ENCODE data around the gene CCDC159.
"Not testable (repeated sequence)": the region's sequence is repeated elsewhere in the genome, so short reads cannot be mapped to it uniquely, and the experiment has no call there.

CCDC159 gene

DNA sequence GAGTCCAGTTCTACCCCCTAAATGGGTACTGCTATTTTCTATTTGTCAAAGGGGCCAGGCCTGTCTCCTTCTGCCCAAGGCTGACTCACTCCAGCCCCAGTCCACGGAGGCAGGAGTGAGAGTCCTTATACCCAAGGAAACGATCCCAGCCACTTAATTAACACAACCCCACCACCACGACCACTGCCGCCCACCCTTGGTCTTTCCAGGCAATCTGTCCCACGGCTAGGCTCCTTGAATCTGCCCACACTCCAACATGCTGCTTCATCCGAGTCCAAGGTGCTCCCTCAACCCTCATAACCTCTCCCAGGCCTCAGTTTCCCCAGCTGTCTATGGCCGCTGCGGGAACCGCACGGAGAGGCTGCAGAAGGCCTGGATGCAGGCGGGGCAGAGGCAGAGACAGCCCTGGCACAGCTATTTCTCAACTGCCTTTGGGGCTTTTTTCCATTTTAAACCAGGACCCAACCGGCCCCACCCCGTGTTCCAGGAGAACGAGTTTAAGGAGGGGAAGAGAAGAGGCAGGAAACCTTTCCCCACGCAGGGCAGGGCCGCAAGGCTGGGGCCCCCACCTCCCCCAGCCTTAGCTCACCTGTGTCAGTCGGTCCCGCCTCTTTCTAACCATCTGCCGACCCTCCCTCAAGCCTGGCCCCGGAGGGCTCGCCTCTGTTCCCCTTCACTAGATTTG, 7.6 kb upstream of the CCDC159 start:
- DNase-seq, result no peak

DNA sequence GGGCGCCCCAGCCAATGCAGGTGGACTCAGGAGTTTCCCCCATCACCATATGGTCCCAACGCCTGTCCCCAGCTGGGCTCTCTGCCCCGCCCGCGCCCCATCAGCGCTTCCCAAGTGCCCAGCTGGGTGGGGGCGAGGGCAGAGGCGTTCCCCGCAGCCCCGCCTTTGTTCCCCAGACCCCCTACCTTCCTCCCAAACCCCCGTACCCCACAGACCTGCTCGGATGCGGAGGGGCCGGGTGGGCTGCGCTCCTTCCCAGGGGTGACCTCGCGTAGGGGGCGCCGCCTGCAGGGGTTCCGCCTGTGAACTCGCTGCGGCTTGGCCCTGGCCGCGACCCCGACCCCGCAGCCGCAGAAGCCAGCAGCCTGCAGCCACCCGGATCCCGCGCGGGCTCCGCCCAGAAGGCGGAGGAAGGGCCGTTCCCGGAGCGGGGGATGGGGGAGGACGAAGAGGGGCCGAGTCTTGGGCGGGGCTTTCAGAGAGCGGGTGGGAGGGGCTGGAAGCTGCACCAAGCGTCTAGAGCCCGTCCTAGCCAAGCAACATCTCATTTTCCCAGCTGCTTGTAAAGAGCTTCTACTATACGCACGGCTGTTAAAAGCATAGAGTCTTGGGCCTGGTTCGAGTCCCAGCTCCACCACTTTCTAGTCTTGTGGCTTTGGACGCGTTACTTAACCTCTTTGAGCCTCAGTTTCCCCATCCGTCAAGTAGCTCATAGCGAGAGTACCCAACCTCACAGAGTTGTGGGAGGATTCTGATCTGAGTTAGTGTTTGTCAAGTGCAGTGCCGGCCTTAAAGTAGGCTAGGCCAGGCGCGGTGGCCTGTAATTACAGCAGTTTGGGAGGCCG, 6.8 kb upstream of the CCDC159 start, which contains the start of gene RAB3D:
RAB3D (minus strand) TSS at position 404 of the 845 bp plus-strand sequence. CDS start 2,258 bp downstream, outside the sequence.
- DNase-seq, result peak; percentile 83

DNA sequence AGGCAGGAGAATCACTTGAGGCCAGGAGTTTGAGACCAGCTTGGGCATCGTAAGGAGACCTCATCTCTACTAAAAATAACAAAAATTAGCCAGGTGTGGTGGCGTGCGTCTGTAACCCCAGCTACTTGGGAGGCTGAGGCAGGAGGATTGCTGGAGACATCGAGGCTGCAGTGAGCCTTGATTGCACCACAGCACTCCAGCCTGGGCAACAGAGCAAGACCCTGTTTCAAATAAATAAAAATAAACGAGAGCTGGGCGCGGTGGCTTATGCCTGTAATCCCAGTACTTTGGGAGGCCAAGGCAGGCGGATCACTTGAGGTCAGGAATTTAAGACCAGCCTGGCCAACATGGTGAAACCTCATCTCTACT, 6.2 kb upstream of the CCDC159 start:
- DNase-seq, result not testable (repeated sequence)

DNA sequence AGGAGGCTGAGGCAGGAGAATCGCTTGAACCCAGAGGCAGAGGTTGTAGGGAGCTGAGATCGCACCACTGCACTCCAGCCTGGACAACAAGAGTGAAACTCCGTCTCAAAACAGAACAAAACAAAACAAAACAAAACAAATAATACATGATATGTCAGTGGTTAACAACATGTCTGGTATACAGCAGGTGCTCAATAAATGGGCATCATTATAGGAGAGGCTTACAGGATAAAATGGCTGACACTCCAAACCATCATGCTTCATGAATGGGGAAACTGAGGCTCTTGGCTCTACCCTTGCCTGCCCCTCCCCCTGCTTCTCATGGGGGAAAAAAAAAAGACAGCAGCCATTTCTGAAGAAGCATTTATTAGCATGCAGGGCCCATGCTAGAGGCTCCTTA, 3.9 kb upstream of the CCDC159 start:
- no peak for DNase-seq

DNA sequence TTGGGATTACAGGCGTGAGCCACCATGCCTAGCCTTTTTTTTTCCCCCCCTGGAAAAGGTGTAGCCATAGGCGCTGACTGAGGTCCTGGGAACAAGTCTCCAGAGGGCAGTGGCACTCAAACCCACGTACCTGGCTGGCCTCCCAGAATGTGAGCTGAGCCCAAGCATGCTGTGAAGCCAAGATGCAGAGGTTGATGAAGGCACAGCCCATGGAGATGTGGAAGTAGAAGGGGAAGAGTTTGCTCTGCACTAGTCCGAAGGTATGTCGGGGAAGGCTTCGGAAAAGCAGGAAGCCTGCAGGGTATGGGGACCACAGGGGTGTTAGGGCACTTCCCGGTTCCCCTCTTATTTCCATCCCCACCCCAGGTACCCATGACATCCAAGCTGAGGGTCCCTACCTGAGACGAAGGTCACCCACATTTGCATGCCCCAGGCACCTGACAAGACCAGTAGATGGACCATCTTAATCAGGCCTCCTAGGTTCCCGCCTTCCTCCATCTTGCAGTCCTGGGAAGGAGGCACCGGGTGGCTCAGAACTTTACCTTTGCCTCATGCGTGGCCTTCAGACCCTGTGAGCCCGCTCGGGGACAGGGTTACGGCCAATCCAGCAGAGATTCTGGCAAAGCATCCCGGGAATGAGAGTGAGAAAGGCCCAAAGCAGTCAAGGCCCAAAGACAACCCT, 1.1 kb upstream of the CCDC159 start:
- DNase-seq, result no peak

DNA sequence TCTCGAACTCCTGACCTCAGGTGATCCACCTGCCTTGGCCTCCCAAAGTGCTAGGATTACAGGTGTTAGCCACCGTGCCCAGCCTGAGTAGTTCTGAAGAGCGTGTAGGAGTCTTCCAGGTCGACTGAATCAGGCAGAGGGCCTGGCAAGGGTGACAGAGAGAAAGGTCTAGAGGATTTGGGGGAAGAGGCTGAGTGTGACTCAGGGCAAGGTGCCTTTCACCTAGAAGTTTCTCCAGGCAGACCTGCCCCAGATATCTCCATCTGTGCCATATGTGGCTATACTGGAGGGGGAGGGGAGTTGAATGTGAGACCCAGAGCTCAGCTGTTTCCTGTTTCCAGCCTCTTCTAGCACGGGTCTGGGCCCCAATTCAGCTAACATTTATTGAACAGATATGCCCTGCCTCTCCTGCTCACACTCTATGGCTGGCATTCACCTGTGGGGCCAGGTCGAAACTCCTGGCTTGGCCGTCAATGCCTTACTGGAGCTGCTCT, 1.3 kb downstream of the CCDC159 start:
- no peak for DNase-seq

DNA sequence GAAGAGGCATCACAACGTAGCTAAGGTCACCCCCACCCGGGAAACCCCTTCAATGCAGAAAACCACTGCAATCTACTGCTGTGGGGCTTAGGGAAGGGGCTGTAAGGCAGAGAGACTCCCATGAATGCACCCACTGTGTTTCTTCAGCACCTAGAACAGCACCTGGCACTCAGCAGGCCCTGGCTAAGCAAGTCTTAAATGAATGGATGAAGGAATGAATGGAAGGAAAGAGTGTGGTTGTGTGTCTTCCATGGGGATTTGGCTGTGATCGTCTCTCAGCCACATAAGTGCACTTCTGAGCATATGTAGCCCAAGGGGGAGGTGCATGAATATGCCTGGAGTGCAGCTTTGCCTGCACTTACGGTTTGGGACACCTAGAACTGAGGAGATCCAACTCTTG, 2.9 kb downstream of the CCDC159 start:
- DNase-seq, result no peak

DNA sequence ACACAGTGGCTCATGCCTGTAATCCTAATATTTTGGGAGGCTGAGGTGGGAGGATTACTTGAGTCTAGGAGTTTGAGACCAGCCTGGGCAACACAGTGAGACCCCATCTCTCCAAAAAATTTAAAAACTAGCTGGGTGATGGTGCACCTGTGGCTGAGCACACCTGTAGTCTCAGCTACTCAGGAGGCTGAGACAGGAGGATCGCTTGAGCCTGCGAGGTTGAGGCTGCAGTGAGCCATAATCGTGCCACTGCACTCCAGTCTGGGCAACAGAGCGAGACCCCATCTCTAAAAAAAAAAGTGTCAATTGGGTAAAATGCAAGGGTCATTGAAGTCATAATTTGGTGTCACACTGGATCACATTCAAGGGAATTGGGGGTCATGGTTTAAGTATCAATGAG, 7.8 kb downstream of the CCDC159 start:
- not testable (repeated sequence) for DNase-seq

DNA sequence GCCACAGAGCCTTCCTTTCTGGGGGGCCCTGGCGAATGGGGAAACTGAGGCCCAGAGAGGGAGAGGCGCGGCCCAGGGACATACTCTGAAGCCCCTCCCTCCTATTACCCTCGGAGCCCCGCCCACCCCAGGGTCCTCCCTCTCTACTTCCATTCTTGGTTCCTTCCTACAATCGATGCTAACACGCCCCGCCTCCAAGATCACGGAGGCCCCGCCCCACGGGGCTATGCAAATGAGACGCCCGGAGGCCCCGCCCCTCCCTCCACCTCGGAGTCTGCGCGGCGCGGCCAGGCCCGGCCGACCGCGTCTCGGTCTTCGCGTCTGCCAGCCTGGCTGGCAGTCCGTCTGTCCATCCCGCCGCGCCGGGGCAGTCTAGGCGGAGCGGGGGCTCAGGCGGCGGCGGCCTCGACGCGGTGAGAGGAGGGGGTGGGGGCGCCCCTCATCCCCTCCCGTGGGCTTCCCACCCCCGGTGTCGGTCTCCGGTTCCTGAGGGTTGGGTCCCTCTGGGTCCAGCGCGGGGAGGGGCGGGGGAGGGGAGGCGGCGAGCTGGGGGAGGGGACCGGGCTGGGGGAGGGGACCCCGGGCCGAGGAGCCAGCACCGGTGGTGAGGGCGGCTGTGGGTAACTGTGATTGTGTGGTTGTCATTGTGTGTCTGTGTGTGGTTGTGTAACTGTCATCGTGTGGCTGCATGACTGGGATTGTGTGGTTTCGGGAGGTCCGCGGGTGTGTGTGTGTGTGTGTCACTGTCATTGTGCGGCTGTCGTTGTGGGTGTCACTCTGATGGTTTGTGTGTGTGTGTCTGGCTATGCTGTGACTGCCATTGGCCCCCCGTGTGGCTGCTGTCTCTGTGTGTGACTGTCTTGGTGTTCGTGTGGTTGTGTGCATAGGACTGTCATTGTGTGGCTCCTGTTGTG, 9.1 kb downstream of the CCDC159 start, which contains the start of gene PLPPR2:
PLPPR2 (plus strand) TSS at position 273 of the 914 bp plus-strand sequence. CDS start 2,242 bp downstream, outside the sequence.
- peak; percentile 86 for DNase-seq

DNA sequence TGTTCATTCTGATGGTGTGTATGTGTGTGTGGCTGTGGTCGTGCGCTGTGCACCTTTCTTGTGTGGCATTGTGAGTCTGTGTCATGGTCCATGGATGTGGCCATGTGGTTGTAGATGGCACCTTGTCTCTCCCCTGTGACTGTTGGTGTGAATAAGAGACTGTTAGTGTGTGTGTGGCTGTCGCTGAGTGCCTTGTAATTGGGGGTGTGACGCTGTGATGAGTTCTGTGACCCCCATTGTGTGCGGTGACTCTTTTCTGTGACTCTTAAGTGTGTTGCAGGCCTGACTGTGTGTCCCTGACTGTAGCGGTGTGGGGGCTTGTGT, 9.7 kb downstream of the CCDC159 start:
- no peak for DNase-seq

DNA sequence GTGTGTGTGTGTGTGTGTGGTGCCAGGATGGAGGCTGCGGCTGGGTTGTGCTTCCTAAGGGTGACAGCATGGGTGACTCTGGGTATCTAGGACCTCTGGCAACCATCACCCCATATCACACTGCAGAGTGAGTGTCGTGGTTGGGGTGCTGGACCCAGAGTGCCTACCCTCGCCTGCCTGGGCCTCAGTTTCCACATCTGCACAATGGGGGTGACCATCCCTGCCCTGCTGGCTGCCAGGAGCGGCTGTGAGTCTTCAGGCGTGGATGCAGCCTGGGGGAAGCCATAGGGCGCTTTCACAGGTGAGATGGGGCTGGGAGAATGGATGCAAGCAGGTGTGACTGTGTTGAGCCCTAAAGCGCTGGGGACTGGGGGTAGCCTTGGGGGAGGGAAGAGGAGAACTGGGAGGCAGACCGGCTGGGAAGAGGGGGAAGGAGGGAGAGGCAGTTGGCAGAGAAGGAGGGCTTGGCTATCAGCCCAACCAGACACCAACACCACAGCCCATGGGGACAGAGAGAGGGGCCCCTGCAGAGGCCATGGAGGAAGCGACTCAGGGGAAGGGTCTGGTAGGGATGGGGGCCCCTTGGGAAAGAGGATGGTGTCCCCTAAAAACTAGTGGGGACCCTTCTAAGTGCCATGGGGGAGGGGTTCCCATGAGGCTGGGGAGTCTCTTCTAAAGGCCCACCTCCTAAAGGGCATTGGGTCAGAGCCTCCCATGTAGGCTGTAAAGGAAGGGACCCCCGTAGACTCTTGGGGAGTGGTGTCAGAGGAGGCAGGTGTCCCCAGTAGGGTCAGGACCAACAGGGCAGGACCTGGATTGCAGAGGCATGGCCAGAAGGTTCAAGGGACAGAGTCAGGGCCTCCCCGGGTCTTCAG, 10.6 kb downstream of the CCDC159 start:
- no peak for DNase-seq

DNA sequence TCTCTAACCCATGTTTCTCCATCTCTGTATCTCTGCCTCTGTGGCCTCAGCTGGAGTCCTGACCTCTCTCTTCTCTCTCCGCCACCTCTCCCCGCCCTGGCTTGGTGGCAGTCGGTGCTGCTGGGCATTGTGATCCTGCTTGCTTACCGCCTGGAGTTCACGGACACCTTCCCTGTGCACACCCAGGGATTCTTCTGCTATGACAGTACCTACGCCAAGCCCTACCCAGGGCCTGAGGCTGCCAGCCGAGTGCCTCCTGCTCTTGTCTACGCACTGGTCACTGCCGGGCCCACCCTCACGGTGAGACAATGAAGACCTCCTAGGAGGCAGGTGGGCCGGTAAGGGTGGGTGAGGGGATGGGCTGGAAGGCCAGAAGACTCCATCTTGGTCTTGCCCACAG, 13.1 kb downstream of the CCDC159 start:
- DNase-seq, result no peak

DNA sequence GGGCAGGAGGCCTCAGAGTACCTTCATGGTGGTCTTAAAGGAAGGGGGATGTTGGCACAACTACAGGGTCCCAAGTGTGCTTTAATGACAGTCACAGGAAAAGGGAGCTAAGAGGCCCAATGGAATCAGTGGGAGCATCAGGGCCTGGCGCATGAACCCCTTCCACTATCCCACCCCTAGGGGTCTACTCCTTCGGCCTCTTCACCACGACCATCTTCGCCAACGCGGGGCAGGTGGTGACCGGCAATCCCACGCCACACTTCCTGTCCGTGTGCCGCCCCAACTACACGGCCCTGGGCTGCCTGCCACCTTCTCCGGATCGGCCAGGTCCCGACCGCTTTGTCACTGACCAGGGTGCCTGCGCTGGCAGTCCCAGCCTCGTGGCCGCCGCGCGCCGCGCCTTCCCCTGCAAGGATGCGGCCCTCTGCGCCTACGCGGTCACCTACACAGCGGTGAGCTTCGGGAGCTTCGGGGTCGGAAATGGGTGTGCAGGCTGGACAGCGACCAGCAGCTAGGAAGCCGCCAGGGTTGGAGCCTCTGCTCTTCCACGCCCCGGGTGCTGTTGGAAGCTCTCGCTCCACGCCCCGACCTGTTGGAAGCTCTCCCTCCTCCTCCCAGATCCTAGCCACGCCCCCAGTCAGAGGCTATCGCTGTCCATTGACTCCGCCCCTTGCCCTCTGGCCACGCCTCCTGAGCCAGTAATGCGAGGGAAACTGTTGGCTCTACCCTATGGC, 14.9 kb downstream of the CCDC159 start:
- no peak for DNase-seq

DNA sequence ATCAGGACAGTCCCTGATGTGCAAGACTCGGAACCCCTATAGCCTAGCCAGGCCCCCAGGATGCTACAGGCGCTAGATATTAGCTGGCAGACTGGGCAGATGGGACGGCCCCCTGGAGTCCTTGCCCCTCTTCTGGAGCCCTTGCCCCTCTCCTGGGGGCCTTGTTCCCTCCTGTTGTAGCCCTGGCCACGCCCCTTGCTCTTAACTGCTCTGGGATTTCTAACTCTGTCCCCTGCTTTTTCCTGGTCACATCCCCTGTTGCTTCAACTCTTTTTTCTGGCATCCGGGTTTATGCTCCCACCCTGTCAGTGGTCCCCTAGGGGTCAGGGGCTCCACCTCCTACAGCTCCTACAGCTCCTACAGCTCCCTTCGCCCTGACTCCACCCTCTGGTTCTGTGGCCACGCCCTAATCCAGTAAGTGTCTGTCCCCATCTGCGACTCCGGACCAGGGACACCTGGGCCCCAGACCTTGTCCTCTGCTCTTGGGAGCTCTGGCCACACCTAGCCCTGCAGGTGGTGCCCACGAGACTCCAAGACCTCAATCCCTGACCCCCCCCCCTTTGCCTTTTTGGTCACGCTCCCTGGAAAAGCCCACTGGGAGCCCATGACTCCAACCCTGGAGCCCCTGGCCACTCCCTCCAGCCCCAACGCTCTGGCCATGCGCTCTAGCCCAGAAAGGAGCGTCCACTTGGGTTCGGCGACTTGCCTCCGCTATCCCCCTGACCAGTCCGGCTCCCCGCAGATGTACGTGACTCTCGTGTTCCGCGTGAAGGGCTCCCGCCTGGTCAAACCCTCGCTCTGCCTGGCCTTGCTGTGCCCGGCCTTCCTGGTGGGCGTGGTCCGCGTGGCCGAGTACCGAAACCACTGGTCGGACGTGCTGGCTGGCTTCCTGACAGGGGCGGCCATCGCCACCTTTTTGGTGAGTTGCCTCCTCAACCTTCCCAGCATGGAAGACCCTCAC, 15.7 kb downstream of the CCDC159 start:
- no peak for DNase-seq

DNA sequence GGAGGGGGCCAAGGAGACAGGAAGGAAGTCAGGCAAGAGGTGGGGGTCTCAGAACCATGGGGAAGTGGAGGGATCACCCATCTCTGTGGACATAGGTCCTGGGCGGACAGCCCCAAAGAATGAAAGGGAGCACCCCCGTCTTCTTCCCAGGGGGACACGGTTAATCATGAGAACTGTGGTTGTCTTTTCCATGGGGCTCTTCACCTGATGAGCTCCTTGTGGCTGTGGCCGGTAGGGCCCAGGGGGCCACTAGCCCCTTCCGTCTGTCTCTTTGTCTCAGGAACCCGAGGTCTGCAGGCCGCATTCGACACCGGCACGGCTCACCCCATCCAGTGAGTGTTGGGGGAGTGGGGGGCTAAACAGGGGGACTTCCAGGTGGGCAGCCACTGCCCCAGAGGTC, 17.6 kb downstream of the CCDC159 start:
- no peak for DNase-seq

DNA sequence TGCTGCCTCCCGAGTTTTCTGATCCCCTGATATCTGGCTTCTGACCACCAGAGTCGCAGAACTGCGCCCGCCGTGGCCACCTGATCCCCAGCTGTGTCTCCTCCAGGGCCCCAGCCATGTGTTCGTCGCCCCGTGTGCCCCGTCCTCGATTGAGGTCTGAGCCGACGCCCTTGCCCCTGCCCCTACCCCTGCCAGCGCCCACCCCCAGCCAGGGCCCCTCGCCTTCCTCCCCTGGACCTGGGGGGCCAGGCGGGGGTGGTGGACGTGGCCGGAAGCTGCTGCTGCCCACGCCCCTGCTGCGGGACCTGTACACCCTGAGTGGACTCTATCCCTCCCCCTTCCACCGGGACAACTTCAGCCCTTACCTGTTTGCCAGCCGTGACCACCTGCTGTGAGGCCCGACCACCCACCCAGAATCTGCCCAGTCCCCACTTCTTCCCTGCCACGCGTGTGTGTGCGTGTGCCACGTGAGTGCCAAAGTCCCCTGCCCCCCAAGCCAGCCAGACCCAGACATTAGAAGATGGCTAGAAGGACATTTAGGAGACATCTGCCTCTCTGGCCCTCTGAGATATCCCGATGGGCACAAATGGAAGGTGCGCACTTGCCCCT, 18.1 kb downstream of the CCDC159 start:
- no peak for DNase-seq

DNA sequence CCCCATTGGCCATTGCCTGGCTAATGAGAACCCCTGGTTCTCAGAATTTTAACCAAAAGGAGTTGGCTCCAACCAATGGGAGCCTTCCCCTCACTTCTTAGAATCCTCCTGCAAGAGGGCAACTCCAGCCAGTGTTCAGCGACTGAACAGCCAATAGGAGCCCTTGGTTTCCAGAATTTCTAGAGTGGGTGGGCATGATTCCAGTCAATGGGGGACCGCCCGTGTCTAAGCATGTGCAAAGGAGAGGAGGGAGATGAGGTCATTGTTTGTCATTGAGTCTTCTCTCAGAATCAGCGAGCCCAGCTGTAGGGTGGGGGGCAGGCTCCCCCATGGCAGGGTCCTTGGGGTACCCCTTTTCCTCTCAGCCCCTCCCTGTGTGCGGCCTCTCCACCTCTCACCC, 18.6 kb downstream of the CCDC159 start:
- no peak for DNase-seq

DNA sequence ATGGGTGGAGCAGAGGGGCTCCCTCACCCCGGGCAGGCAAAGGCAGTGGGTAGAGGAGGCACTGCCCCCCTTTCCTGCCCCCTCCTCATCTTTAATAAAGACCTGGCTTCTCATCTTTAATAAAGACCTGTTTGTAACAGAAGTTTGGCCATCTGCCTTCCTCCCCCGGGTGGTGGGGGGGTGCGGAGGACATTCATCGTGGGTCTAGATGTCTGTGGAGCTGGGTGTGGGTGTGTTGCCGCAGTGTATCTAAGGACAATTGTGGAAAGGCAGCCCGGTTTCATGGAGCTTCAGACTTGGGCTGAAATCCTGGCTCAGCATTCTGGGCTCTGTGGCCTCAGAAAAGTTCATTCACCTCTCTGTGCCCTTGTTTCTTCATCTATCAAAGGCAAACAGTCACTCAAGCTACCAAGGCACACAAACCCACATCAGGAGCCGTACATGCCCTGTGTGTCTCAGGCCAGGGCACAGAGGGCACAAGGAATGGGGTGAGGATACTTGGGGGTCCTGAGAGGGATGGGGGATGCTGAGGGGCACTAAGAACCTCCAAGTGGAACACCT, 19.3 kb downstream of the CCDC159 start:
- no peak for DNase-seq

DNA sequence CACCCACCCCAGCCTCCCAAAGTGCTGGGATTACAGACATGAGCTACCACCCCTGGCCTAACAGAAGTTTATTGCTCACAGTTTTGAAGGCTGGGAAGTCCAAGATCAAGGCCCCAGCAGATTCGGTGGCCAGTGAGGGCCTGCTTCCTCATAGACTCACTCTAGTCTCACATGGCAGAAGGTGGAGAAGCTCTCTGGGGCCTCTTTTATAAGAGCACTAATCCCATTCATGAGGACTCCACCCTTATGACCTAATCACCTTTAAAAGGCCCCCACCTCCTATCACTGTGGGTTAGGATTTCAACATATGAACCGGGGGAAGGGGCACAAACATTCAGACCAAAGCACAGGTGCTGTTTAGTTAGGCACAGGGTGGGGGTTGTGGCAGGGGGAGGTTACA, 21.2 kb downstream of the CCDC159 start:
- no peak for DNase-seq

Measured in stimulated activated CD4-positive, alpha-beta T cell treated with anti-CD3 and anti-CD28 coated beads, Interleukin-4, amount 100 ng/mL, for 1 hour (primary cell).